ENCODE measurements around the gene DRP2. TPM values are rescaled to one million over a fixed set of nuclear protein-coding genes. Genes with fewer than 3 reads are reported as not detected.
A peak's percentile ranks its signal among the peaks of the same experiment; 100 is the strongest.
"Not testable (repeated sequence)": the region's sequence is repeated elsewhere in the genome, so short reads cannot be mapped to it uniquely, and the experiment has no call there.

Gene DRP2
- 0.06 TPM for polyA plus RNA-seq (2012; ENCODE audit: low read depth, missing spikeins)

DNA sequence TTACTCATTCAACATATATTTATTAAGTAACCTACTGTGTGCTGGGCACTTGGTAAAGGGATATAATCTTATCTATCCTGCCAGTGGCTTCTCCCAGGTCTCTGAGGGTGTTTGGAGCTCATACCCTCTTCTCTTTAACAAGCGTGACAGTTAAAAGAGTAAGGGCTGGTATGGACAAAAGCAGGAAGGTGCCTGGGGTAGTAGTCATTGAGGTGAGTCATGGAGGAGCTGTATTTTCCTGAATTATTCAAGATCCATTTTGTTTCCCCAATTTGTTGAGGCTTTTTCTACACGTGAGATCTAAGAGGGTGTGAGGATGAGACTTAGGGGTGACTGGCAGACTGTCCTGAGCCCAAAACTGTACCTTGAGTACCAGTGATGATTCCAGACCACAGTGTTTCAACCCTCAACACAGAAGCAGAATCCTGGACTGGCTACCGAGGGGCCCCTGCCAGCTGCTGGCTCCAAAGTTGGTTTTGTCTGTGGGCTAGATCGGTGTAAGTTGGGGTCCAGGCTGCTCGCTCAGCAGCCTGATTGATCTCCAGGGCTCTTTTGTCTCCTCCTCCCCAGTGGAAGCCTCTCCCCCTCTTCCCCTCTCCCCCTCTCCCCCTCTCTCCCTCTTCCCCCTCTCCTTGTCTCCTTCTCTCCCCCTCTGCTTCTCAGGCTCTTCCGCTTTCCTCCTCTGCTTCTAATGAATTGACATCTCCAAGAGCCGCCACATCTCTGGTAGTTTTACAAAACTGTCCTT is at the start of gene DRP2:
Gene DRP2, plus strand, starts transcription at position 671 of the 748 bp plus-strand sequence. CDS start 11,862 bp downstream, outside the sequence.
- no peak for TF ChIP-seq SPI1 (IDR thresholded peaks at IDR 0.05; ENCODE audit: low read depth, low read length)
- no peak for TF ChIP-seq POLR2AphosphoS5 (IDR thresholded peaks at IDR 0.05; ENCODE audit: low read depth, low read length)
- no peak for TF ChIP-seq TAF1 (IDR thresholded peaks at IDR 0.05; ENCODE audit: low read depth, low read length)
- no peak for TF ChIP-seq PAX5 (IDR thresholded peaks at IDR 0.05; ENCODE audit: insufficient read depth, low read length, severe bottlenecking)
- TF ChIP-seq POLR2A (IDR thresholded peaks at IDR 0.05; ENCODE audit: low read depth, low read length), result no peak
- TF ChIP-seq POU2F2 (IDR thresholded peaks at IDR 0.05; ENCODE audit: low read depth, low read length), result no peak
- FAIRE-seq (no peak), DNase-seq (ENCODE audit: insufficient read length, low spot score) (no peak)

DNA sequence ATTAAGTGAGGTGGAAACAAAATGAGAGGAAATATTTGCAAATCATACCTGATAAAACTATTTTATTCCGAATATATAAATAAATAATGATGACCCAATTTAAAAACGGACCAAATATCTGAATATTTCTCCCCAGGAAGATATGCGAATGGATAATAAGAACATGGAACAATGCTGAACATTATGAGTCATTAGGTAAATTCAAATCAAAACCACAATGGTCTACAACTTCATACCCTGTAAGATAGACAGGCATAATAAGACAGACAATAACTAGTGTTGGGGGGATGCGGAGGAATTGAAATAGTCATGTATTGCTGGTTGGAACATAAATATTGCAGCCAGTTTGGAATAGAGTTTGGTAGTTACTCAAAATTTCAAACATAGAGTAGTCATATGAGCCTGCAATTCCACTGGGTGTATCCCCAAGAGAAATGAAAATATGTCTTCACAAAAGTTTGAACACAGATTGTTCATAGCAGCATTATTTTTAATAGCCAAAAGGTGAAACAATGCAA is 47.6 kb upstream of the DRP2 start:
- no peak for FAIRE-seq
- DNase-seq (ENCODE audit: insufficient read length, low spot score), result no peak
- TF ChIP-seq POLR2AphosphoS5 (IDR thresholded peaks at IDR 0.05; ENCODE audit: low read depth, low read length) (no peak), PAX5 (IDR thresholded peaks at IDR 0.05; ENCODE audit: insufficient read depth, low read length, severe bottlenecking) (no peak), POLR2A (IDR thresholded peaks at IDR 0.05; ENCODE audit: low read depth, low read length) (no peak), POU2F2 (IDR thresholded peaks at IDR 0.05; ENCODE audit: low read depth, low read length) (no peak), SPI1 (IDR thresholded peaks at IDR 0.05; ENCODE audit: low read depth, low read length) (no peak), TAF1 (IDR thresholded peaks at IDR 0.05; ENCODE audit: low read depth, low read length) (no peak)

DNA sequence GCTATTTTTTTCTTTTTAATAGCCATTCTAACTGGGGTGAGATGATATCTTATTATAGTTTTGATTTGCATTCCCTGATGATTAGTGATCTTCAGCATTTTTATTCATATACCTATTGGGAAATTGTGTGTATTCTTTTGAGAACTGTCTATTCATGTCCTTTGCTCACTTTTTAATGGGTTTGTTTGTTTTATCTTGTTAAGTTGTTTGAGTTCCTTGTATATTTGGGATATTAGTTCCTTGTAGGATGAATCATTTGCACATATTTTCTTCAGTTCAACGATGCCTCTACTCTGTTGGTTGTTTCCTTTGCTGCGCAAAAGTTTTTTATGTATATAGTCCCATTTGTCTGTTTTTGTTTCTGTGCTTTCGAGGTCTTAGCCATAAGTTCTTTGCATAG is 43.1 kb upstream of the DRP2 start:
- TF ChIP-seq SPI1 (IDR thresholded peaks at IDR 0.05; ENCODE audit: low read depth, low read length) (no peak), POLR2AphosphoS5 (IDR thresholded peaks at IDR 0.05; ENCODE audit: low read depth, low read length) (no peak), PAX5 (IDR thresholded peaks at IDR 0.05; ENCODE audit: insufficient read depth, low read length, severe bottlenecking) (no peak), TAF1 (IDR thresholded peaks at IDR 0.05; ENCODE audit: low read depth, low read length) (no peak), POU2F2 (IDR thresholded peaks at IDR 0.05; ENCODE audit: low read depth, low read length) (no peak), POLR2A (IDR thresholded peaks at IDR 0.05; ENCODE audit: low read depth, low read length) (no peak)
- FAIRE-seq (no peak), DNase-seq (ENCODE audit: insufficient read length, low spot score) (no peak)

DNA sequence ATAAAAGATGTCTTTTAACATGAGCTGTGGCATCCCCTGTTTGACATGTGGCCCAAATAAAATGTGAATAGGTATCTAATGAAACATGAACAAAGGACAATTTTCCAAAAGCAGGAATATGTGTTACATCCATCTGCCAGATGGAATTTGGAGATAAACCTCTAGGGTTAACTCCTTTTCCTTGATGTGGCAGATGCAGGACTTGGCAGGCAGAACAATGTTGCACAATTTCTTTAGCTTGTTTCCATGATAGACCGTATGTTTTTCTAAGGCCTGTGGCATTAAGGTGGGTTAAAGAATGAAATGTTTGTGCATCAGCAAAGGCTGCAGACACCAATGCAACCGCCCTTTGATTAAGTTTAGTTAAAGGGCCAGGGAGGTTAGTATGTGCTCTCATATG is 34.7 kb upstream of the DRP2 start:
- not testable (repeated sequence) for DNase-seq (ENCODE audit: insufficient read length, low spot score); FAIRE-seq

DNA sequence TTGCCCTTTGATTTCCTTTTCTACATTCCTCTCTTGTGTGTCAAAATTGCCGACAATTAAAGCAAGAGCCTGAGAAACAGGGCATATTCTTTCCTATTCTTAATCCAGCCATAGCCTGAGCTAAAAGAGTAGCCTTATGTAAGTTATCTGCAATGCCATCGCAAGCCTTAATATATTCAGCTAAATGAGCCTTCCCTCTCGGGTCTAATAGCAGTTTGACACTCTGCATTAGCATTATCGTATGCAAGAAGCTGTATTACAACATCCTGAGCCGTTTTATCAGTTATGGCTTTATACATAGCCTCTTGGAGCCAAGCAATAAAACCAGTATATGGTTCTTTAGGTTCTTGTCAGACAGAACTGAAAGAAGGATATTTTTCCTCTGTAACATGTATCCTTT is 31.6 kb upstream of the DRP2 start:
- FAIRE-seq; DNase-seq (ENCODE audit: insufficient read length, low spot score): not testable (repeated sequence)

DNA sequence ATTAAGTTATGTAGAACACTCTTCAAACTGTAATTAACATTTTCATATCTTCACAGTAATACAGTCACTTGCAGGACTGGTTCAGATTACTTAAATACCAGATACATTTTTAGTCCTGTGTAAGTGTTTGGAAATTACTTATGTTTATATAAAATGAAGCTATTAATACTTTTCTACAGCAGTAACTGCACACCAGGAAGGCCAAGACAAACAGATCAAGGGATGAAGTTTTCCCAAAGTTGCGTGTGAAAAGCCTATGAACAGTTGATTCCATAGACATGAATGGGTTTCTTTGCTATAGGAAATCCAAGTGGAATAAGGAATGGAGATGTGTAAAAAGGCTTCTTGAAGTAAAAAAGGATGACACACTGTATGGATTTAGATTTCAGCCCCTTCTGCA is 28.9 kb upstream of the DRP2 start:
- TF ChIP-seq SPI1 (IDR thresholded peaks at IDR 0.05; ENCODE audit: low read depth, low read length), result no peak
- no peak for TF ChIP-seq POU2F2 (IDR thresholded peaks at IDR 0.05; ENCODE audit: low read depth, low read length)
- DNase-seq (ENCODE audit: insufficient read length, low spot score) (no peak), FAIRE-seq (no peak)

GRCh38 chrX:101191217-101191750 is 28.3 kb upstream of the DRP2 start:
- DNase-seq (ENCODE audit: insufficient read length, low spot score) (no peak), FAIRE-seq (no peak)
- TF ChIP-seq TAF1 (IDR thresholded peaks at IDR 0.05; ENCODE audit: low read depth, low read length), result no peak
- no peak for TF ChIP-seq PAX5 (IDR thresholded peaks at IDR 0.05; ENCODE audit: insufficient read depth, low read length, severe bottlenecking)
- no peak for TF ChIP-seq SPI1 (IDR thresholded peaks at IDR 0.05; ENCODE audit: low read depth, low read length)
- no peak for TF ChIP-seq POLR2AphosphoS5 (IDR thresholded peaks at IDR 0.05; ENCODE audit: low read depth, low read length)
- no peak for TF ChIP-seq POLR2A (IDR thresholded peaks at IDR 0.05; ENCODE audit: low read depth, low read length)
- TF ChIP-seq POU2F2 (IDR thresholded peaks at IDR 0.05; ENCODE audit: low read depth, low read length), result no peak

- no peak for DNase-seq (ENCODE audit: insufficient read length, low spot score)
- TF ChIP-seq POLR2AphosphoS5 (IDR thresholded peaks at IDR 0.05; ENCODE audit: low read depth, low read length) (no peak), POLR2A (IDR thresholded peaks at IDR 0.05; ENCODE audit: low read depth, low read length) (no peak), PAX5 (IDR thresholded peaks at IDR 0.05; ENCODE audit: insufficient read depth, low read length, severe bottlenecking) (no peak), SPI1 (IDR thresholded peaks at IDR 0.05; ENCODE audit: low read depth, low read length) (no peak), TAF1 (IDR thresholded peaks at IDR 0.05; ENCODE audit: low read depth, low read length) (no peak)
- FAIRE-seq, result no peak
These were observed 24.0 kb upstream of the DRP2 start for GRCh38 chrX:101195442-101196173.

DNA sequence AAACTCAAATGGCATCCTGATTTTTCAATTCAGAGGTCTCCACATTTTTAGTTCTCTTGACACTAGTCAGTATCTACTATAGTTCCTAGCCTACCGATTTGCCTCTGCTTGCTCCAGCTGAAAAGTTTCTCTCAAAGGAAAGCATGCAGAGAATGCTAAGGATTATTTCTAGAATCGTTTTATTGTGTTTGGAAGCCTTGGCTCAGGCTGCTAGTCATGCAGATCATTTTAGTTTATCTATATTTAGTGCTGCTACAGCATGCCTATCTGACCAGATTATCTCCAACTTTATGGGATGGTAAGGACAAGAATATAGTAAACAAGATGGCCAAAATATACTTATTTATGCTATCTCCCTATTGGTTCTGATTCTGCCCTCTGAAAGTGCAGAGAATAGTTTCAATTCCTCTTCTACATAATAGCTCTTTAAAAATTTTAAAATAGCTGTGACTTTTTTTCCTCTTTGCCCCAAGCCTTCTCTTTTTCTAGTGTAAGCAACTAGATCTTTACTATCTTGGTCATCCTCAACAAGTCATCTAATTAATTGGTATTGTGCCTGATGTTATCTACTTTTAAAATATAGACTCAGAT is 15.7 kb upstream of the DRP2 start:
- TF ChIP-seq SPI1 (IDR thresholded peaks at IDR 0.05; ENCODE audit: low read depth, low read length), result peak; percentile 70
- no peak for TF ChIP-seq POLR2AphosphoS5 (IDR thresholded peaks at IDR 0.05; ENCODE audit: low read depth, low read length)
- DNase-seq (ENCODE audit: insufficient read length, low spot score) (no peak), FAIRE-seq (no peak)

GRCh38 chrX:101206471-101206870 is 13.1 kb upstream of the DRP2 start:
- TF ChIP-seq PAX5 (IDR thresholded peaks at IDR 0.05; ENCODE audit: insufficient read depth, low read length, severe bottlenecking) (no peak), POU2F2 (IDR thresholded peaks at IDR 0.05; ENCODE audit: low read depth, low read length) (no peak), SPI1 (IDR thresholded peaks at IDR 0.05; ENCODE audit: low read depth, low read length) (no peak), TAF1 (IDR thresholded peaks at IDR 0.05; ENCODE audit: low read depth, low read length) (no peak), POLR2A (IDR thresholded peaks at IDR 0.05; ENCODE audit: low read depth, low read length) (no peak), POLR2AphosphoS5 (IDR thresholded peaks at IDR 0.05; ENCODE audit: low read depth, low read length) (no peak)
- FAIRE-seq, result peak; percentile 70
- no peak for DNase-seq (ENCODE audit: insufficient read length, low spot score)
